ENCODE data around the gene EPHA1. TPM values are rescaled to one million over a fixed set of nuclear protein-coding genes. Genes with fewer than 3 reads are reported as not detected.

The EPHA1 gene
- total and polyA plus RNA-seq, 2 donors (not counting 1 experiment from before 2014, with no cell fraction given), result 0.39 to 0.49 TPM

DNA sequence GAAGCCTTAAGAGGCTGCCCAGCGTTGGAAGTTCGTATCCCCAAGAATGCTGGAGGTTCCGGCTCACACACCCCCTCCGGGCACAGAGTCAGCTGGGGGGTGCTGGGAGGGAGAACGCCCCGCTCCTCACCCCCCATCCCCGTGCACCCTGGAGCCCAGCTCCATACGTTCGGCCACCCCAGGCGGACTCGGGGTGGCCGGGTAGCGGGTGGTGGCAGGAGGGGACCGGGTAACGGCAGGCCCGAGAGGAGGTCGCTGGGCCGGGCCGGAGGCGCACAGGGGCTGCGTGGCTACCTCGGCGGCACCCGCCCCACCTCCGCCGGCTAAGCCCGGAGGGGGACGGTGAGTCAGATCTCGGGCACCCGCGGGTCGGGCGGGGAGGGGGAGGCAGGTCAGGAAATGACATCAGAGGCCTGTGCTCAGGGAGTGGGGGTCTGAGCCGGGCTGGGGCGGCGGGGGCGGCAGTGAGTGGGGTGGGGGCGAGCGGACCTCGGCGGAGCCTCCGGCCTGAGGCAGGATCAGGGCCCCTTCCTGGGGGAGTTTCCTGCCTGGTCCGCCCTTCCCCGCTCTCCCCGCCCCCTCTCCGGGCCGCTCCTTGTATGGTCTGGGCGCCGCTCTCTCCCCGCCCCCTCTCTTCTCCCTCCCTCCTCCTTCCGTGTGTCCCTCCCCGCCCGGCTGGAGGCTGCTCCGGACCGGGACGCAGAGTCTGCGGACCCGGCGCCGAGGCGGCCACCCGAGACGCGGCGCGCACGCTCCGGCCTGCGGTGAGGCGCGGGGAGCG, 27.8 kb downstream of the EPHA1 start, which contains the start of gene ZYX:
Gene ZYX, plus strand, starts transcription at position 700 of the 781 bp plus-strand sequence. CDS start 227 bp downstream, outside the sequence.
- POLR2A ChIA-PET, result interaction anchor here (0.7 to 1.3 kb wide), 3 partner anchors 20 to 94 kb away, joined by 4 to 6 read pairs (median 5); partner anchors contain the start of gene EPHA1
- Histone ChIP-seq H3K36me3 (replicated peaks in 1 of 2; ENCODE audit: control extremely low read depth in 1 of 2, control insufficient read depth in 1 of 2, extremely low read depth in 1 of 2, insufficient read depth in 2 of 2, low read length in 1 of 2) (no peaks in the 10 kb centered on the region), H3K9me3 (ENCODE audit: control extremely low read depth in 1 of 3, control insufficient read depth in 2 of 3, insufficient read depth in 1 of 3, low read length in 2 of 3) (no peaks in the 10 kb centered on the region), H3K27ac (ENCODE audit: low read length in 2 of 2) (peak within 1 kb of the TSS; percentile 87 to 89), H3K4me3 (ENCODE audit: control extremely low read depth in 1 of 5, extremely low read depth in 1 of 5, insufficient read depth in 1 of 5, low read depth in 2 of 5, low read length in 4 of 5) (peak within 1 kb of the TSS; percentile 22 to 99 (median 90)), H3K4me1 (ENCODE audit: control insufficient read depth in 2 of 2, insufficient read depth in 2 of 2, low read length in 2 of 2) (peaks cover 40 to 53% of the 10 kb centered on the region in 2 donors), H2AFZ (ENCODE audit: insufficient read depth, low read depth, low read length, poor library complexity, severe bottlenecking) (peak within 1 kb of the TSS; percentile 97), H3K9ac (ENCODE audit: low read length) (peak within 1 kb of the TSS; percentile 99), H3K79me2 (ENCODE audit: control insufficient read depth, insufficient read depth, low read length) (peaks cover 4% of the 10 kb centered on the region), H3K27me3 (replicated peaks in 1 of 4; ENCODE audit: control extremely low read depth in 1 of 4, control insufficient read depth in 3 of 4, insufficient read depth in 4 of 4, low read length in 3 of 4) (no peaks in the 10 kb centered on the region), H3K4me2 (replicated peaks; ENCODE audit: low read depth, low read length, poor library complexity, severe bottlenecking) (peak within 1 kb of the TSS; percentile 99), H4K20me1 (ENCODE audit: control insufficient read depth, insufficient read depth, low read length, poor library complexity, severe bottlenecking) (no peaks in the 10 kb centered on the region)
- no peaks in the 10 kb centered on the region for H3K27me3 Mint-ChIP-seq
- CTCF ChIA-PET, result interaction anchor here (0.6 to 3.1 kb wide), 20 partner anchors 8 to 747 kb away, joined by 3 to 28 read pairs (median 4); partner anchors contain the start of genes CASP2 and EPHA1
- peak within 1 kb of the TSS; percentile 92 for H3K4me3 Mint-ChIP-seq
- TF ChIP-seq, protein P1, sequence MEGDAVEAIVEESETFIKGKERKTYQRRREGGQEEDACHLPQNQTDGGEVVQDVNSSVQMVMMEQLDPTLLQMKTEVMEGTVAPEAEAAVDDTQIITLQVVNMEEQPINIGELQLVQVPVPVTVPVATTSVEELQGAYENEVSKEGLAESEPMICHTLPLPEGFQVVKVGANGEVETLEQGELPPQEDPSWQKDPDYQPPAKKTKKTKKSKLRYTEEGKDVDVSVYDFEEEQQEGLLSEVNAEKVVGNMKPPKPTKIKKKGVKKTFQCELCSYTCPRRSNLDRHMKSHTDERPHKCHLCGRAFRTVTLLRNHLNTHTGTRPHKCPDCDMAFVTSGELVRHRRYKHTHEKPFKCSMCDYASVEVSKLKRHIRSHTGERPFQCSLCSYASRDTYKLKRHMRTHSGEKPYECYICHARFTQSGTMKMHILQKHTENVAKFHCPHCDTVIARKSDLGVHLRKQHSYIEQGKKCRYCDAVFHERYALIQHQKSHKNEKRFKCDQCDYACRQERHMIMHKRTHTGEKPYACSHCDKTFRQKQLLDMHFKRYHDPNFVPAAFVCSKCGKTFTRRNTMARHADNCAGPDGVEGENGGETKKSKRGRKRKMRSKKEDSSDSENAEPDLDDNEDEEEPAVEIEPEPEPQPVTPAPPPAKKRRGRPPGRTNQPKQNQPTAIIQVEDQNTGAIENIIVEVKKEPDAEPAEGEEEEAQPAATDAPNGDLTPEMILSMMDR (IDR thresholded peaks at IDR 0.05), result no peak
- H3K27ac Mint-ChIP-seq, result peak within 1 kb of the TSS; percentile 93
- H3K9me3 Mint-ChIP-seq (ENCODE audit: insufficient read depth), result no peaks in the 10 kb centered on the region
- peaks cover 22% of the 10 kb centered on the region for H3K4me1 Mint-ChIP-seq
- ATAC-seq (ENCODE audit: low read depth) (peak; percentile 77), DNase-seq (peak; percentile 86)
- intact Hi-C loops (cut with micrococcal nuclease), result loop anchor here (1.0 to 5.0 kb wide), 9 partner anchors 18 to 574 kb away; partner anchors contain the start of genes CASP2, EPHA1, FAM131B and GSTK1
- under 1% methylated on average over 61 of the region's 72 CpGs for WGBS (ENCODE audit: insufficient coverage)

- DNase-seq (peak; percentile 92), ATAC-seq (ENCODE audit: low read depth) (peak; percentile 55)
- peak overlapping the region; percentile 92 for H3K4me3 Mint-ChIP-seq
- CTCF ChIA-PET, result interaction anchor here (0.6 to 3.1 kb wide), 21 partner anchors 8 to 748 kb away, joined by 3 to 28 read pairs (median 4); partner anchors contain the start of genes CASP2, EPHA1 and GSTK1
- no peaks in the 10 kb centered on the region for H3K9me3 ChIP-seq (ENCODE audit: control extremely low read depth in 1 of 3, control insufficient read depth in 2 of 3, insufficient read depth in 1 of 3, low read length in 2 of 3)
- no peaks in the 10 kb centered on the region for H3K9me3 Mint-ChIP-seq (ENCODE audit: insufficient read depth)
- H3K4me1 Mint-ChIP-seq, result peaks cover 28% of the 10 kb centered on the region
- no peak for TF ChIP-seq EZH2 (IDR thresholded peaks at IDR 0.05; ENCODE audit: borderline replicate concordance, insufficient read depth, low read depth, low read length, poor library complexity, severe bottlenecking)
- TF ChIP-seq, protein P1 (IDR thresholded peaks at IDR 0.05), result peak; percentile 85
- no peaks in the 10 kb centered on the region for H3K27me3 ChIP-seq (replicated peaks in 1 of 4; ENCODE audit: control extremely low read depth in 1 of 4, control insufficient read depth in 3 of 4, insufficient read depth in 4 of 4, low read length in 3 of 4)
- under 1% methylated on average over 35 of the region's 35 CpGs for WGBS (ENCODE audit: insufficient coverage)
- H4K20me1 ChIP-seq (ENCODE audit: control insufficient read depth, insufficient read depth, low read length, poor library complexity, severe bottlenecking), result no peaks in the 10 kb centered on the region
- peak overlapping the region; percentile 99 for H3K4me2 ChIP-seq (replicated peaks; ENCODE audit: low read depth, low read length, poor library complexity, severe bottlenecking)
- H3K36me3 ChIP-seq (replicated peaks in 1 of 2; ENCODE audit: control extremely low read depth in 1 of 2, control insufficient read depth in 1 of 2, extremely low read depth in 1 of 2, insufficient read depth in 2 of 2, low read length in 1 of 2), result no peaks in the 10 kb centered on the region
- POLR2A ChIA-PET, result interaction anchor here (0.5 to 0.7 kb wide), 3 partner anchors 11 to 28 kb away, joined by 3 to 6 read pairs (median 4); partner anchors contain the start of gene EPHA1
- peak overlapping the region; percentile 93 for H3K27ac Mint-ChIP-seq
- H2AFZ ChIP-seq (ENCODE audit: insufficient read depth, low read depth, low read length, poor library complexity, severe bottlenecking), result peak overlapping the region; percentile 97
- peaks cover 43 to 53% of the 10 kb centered on the region in 2 donors for H3K4me1 ChIP-seq (ENCODE audit: control insufficient read depth in 2 of 2, insufficient read depth in 2 of 2, low read length in 2 of 2)
- H3K27me3 Mint-ChIP-seq, result no peaks in the 10 kb centered on the region
- peak overlapping the region; percentile 99 for H3K9ac ChIP-seq (ENCODE audit: low read length)
- intact Hi-C loops (cut with micrococcal nuclease), result loop anchor here (1.0 to 5.0 kb wide), 7 partner anchors 17 to 573 kb away; partner anchors contain the start of genes CASP2, EPHA1, FAM131B and GSTK1
- H3K27ac ChIP-seq (ENCODE audit: low read length in 2 of 2), result peak overlapping the region; percentile 87 to 89
- H3K79me2 ChIP-seq (ENCODE audit: control insufficient read depth, insufficient read depth, low read length), result peaks cover 4% of the 10 kb centered on the region
- peak overlapping the region; percentile 1 to 99 (median 90) for H3K4me3 ChIP-seq (ENCODE audit: control extremely low read depth in 1 of 5, extremely low read depth in 1 of 5, insufficient read depth in 1 of 5, low read depth in 2 of 5, low read length in 4 of 5)
These were observed 28.4 kb downstream of the EPHA1 start for GRCh38 chr7:143380260-143380645.
